ENCODE measurements around the gene CCDC138. TPM values are rescaled to one million over a fixed set of nuclear protein-coding genes. Genes with fewer than 3 reads are reported as not detected.
A peak's percentile ranks its signal among the peaks of the same experiment; 100 is the strongest.

Gene CCDC138
- total RNA-seq, 1 experiment from 2014 or later: 14.9 TPM

- no TSS peak for BruUV-seq (replicated peaks)
- POLR2A ChIA-PET: no interaction called here
- H3K4me1 Mint-ChIP-seq (ENCODE audit: low read depth, unreplicated experiment): no peaks in the 10 kb centered on the region
- peaks cover 90% of the 10 kb centered on the region for H3K36me3 Mint-ChIP-seq (ENCODE audit: insufficient read depth, unreplicated experiment)
- Histone ChIP-seq H3K36me3 (ENCODE audit: control insufficient read depth, insufficient read depth, low read length) (no peaks in the 10 kb centered on the region), H3K4me3 (ENCODE audit: low read depth, low read length) (no peak overlapping the region), H3K27me3 (replicated peaks; ENCODE audit: control insufficient read depth, insufficient read depth, low read length) (no peaks in the 10 kb centered on the region), H3K4me1 (no peaks in the 10 kb centered on the region), H3K9me3 (no peaks in the 10 kb centered on the region)
- no peaks in the 10 kb centered on the region for H3K9me3 Mint-ChIP-seq (ENCODE audit: unreplicated experiment)
- intact Hi-C loops (cut with micrococcal nuclease; ENCODE audit: unreplicated experiment): no loop called here
- CTCF ChIA-PET: no interaction called here
- H3K27me3 Mint-ChIP-seq (ENCODE audit: insufficient read depth, unreplicated experiment): no peaks in the 10 kb centered on the region
- no peak for DNase-seq
- no peak overlapping the region for H3K27ac Mint-ChIP-seq (ENCODE audit: unreplicated experiment)
- TF ChIP-seq CTCF (IDR thresholded peaks at IDR 0.05; ENCODE audit: insufficient read depth in 1 of 2, low read depth in 1 of 2, low read length in 1 of 2, severe bottlenecking in 1 of 2, unreplicated experiment in 1 of 2): no peak
- H3K4me3 Mint-ChIP-seq (ENCODE audit: unreplicated experiment): no peak overlapping the region
Observed at GRCh38 chr2:108776475-108776874, 10.1 kb upstream of the CCDC138 start.

DNA sequence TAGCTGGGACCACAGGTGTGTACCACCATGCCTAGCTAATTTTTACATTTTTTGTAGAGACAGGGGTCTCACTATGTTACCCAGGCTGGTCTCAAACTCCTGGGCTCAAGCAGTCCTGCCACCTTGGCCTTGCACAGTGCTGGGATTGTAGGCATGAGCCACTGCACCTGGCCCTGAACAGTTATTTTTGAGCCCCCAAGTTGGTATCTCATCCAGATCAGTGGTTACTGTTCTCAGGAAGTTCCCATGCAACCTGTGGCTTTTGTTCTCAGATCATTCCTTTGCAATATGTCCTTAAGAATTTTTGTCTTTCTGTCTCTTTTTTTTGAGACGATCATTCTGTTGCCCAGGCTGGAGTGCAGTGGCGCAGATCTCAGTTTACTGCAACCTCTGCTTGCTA lies 7.7 kb upstream of the CCDC138 start:
- Mint-ChIP-seq H3K4me1 (ENCODE audit: low read depth, unreplicated experiment) (no peaks in the 10 kb centered on the region), H3K27ac (ENCODE audit: unreplicated experiment) (no peak overlapping the region), H3K4me3 (ENCODE audit: unreplicated experiment) (no peak overlapping the region), H3K9me3 (ENCODE audit: unreplicated experiment) (no peaks in the 10 kb centered on the region), H3K27me3 (ENCODE audit: insufficient read depth, unreplicated experiment) (no peaks in the 10 kb centered on the region), H3K36me3 (ENCODE audit: insufficient read depth, unreplicated experiment) (peaks cover 88% of the 10 kb centered on the region)
- CTCF ChIA-PET: no interaction called here
- no peaks in the 10 kb centered on the region; the same call in none of the 2 replicates for H3K36me3 ChIP-seq (ENCODE audit: control insufficient read depth, insufficient read depth, low read length)
- POLR2A ChIA-PET: no interaction called here
- no peaks in the 10 kb centered on the region for H3K9me3 ChIP-seq
- BruUV-seq (replicated peaks): no TSS peak
- H3K4me1 ChIP-seq: no peaks in the 10 kb centered on the region
- H3K4me3 ChIP-seq (ENCODE audit: low read depth, low read length): no peak overlapping the region
- H3K27me3 ChIP-seq (replicated peaks; ENCODE audit: control insufficient read depth, insufficient read depth, low read length): no peaks in the 10 kb centered on the region
- no peak for DNase-seq
- TF ChIP-seq CTCF (IDR thresholded peaks at IDR 0.05; ENCODE audit: insufficient read depth in 1 of 2, low read depth in 1 of 2, low read length in 1 of 2, severe bottlenecking in 1 of 2, unreplicated experiment in 1 of 2): no peak
- intact Hi-C loops (cut with micrococcal nuclease; ENCODE audit: unreplicated experiment): no loop called here

- Mint-ChIP-seq H3K4me1 (ENCODE audit: low read depth, unreplicated experiment) (no peaks in the 10 kb centered on the region), H3K36me3 (ENCODE audit: insufficient read depth, unreplicated experiment) (peaks cover 80% of the 10 kb centered on the region), H3K27ac (ENCODE audit: unreplicated experiment) (peak overlapping the region; percentile 94), H3K4me3 (ENCODE audit: unreplicated experiment) (peak overlapping the region; percentile 93), H3K9me3 (ENCODE audit: unreplicated experiment) (no peaks in the 10 kb centered on the region), H3K27me3 (ENCODE audit: insufficient read depth, unreplicated experiment) (no peaks in the 10 kb centered on the region)
- CTCF ChIA-PET: interaction anchor here (0.7 kb wide), 1 partner anchor 13 kb away, joined by 3 read pairs; no protein-coding TSS in a partner anchor
- Histone ChIP-seq H3K27me3 (replicated peaks; ENCODE audit: control insufficient read depth, insufficient read depth, low read length) (no peaks in the 10 kb centered on the region), H3K4me1 (peaks cover 5% of the 10 kb centered on the region; the same call in 1 of the 2 replicates), H3K4me3 (ENCODE audit: low read depth, low read length) (peak overlapping the region; percentile 69), H3K9me3 (no peaks in the 10 kb centered on the region), H3K36me3 (ENCODE audit: control insufficient read depth, insufficient read depth, low read length) (no peaks in the 10 kb centered on the region; the same call in none of the 2 replicates)
- POLR2A ChIA-PET: interaction anchor here (0.7 kb wide), 1 partner anchor 211 kb away, joined by 4 read pairs; no protein-coding TSS in a partner anchor
- no TSS peak for BruUV-seq (replicated peaks)
- DNase-seq: no peak
- TF ChIP-seq CTCF (IDR thresholded peaks at IDR 0.05; ENCODE audit: insufficient read depth in 1 of 2, low read depth in 1 of 2, low read length in 1 of 2, severe bottlenecking in 1 of 2, unreplicated experiment in 1 of 2): no peak
- intact Hi-C loops (cut with micrococcal nuclease; ENCODE audit: unreplicated experiment): loop anchor here (1.0 kb wide), 1 partner anchor 203 kb away; the partner anchor contains the start of gene EDAR
Observed at GRCh38 chr2:108786008-108786353, 590 bp upstream of the CCDC138 start.
